ENCODE measurements around the gene ANO9.
A peak's percentile ranks its signal among the peaks of the same experiment; 100 is the strongest.

Gene ANO9

GRCh38 chr11:442611-443081, 835 bp upstream of the ANO9 start:
- H3K27me3 Mint-ChIP-seq (ENCODE audit: low read depth), result peaks cover 12% of the 10 kb centered on the region
- H3K27ac Mint-ChIP-seq, result no peak overlapping the region
- TF ChIP-seq, protein P1, sequence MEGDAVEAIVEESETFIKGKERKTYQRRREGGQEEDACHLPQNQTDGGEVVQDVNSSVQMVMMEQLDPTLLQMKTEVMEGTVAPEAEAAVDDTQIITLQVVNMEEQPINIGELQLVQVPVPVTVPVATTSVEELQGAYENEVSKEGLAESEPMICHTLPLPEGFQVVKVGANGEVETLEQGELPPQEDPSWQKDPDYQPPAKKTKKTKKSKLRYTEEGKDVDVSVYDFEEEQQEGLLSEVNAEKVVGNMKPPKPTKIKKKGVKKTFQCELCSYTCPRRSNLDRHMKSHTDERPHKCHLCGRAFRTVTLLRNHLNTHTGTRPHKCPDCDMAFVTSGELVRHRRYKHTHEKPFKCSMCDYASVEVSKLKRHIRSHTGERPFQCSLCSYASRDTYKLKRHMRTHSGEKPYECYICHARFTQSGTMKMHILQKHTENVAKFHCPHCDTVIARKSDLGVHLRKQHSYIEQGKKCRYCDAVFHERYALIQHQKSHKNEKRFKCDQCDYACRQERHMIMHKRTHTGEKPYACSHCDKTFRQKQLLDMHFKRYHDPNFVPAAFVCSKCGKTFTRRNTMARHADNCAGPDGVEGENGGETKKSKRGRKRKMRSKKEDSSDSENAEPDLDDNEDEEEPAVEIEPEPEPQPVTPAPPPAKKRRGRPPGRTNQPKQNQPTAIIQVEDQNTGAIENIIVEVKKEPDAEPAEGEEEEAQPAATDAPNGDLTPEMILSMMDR (IDR thresholded peaks at IDR 0.05; ENCODE audit: unreplicated experiment in 3 of 3), result no peak
- no peak overlapping the region for H3K4me3 Mint-ChIP-seq
- H3K9me3 Mint-ChIP-seq, result no peaks in the 10 kb centered on the region
- H3K4me1 Mint-ChIP-seq, result peaks cover 26% of the 10 kb centered on the region
- no peaks in the 10 kb centered on the region for H3K36me3 Mint-ChIP-seq (ENCODE audit: low read depth)

- peak overlapping the region in 2 of 3 experiments; percentile 47 to 66 for H3K4me3 Mint-ChIP-seq
Measured at GRCh38 chr11:441043-441417, 781 bp downstream of the ANO9 start.

DNA sequence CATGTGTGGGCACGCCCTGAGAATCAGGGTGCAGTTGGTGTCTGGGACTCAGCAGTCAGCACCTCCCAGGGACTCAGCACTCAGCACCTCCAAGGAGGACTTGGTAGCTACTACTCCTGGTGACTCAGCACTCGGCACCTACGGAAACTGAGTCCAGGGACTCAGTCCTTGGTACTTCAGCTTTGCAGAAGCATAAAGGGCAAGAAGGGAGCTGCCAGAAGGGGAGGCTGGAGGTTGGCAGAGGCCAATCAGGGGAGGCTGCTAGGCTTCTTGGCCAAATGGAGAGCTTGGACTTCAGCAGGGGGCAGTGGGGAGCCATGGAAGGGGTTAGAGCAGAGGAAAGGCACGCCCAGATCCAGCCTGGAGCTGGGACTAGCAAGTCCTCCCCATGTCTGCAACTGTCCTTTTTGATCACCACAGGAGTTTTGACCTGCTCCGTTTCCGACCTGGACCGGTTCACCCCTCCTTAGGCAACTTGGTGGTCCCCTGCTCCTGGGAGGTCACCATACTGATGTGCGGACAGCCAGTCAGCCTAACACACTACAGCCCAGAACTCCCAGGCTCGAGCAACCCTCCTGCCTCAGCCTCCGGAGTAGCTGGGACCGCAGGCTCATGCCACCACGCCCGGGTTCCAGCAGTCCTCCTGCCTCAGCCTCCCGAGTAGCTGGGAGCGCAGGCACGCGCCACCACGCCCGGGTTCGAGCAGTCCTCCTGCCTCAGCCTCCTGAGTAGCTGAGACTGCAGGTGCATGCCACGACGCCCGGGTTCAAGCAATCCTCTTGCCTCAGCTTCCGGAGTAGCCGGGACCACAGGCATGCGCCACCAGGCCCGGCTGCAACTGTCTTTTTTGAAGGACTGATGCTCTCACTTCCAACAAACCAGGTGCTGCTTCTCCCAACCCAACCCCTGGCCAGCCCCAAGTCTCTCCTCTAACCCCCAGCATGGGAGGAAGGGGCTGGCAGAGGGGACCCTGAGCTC, 1.5 kb downstream of the ANO9 start:
- Mint-ChIP-seq H3K4me3 (peak overlapping the region in 1 of 3 experiments; percentile 32), H3K36me3 (ENCODE audit: low read depth) (no peaks in the 10 kb centered on the region), H3K4me1 (peaks cover 13% of the 10 kb centered on the region), H3K27me3 (ENCODE audit: low read depth) (peaks cover 12% of the 10 kb centered on the region), H3K9me3 (peaks cover 6% of the 10 kb centered on the region), H3K27ac (peak overlapping the region in 1 of 3 experiments; percentile 70)
- TF ChIP-seq, protein P1 (IDR thresholded peaks at IDR 0.05; ENCODE audit: unreplicated experiment in 3 of 3), result no peak

More at GRCh38 chr11:441043-441417, 781 bp downstream of the ANO9 start:
- TF ChIP-seq, protein P1 (IDR thresholded peaks at IDR 0.05; ENCODE audit: unreplicated experiment in 3 of 3), result no peak
- H3K27ac Mint-ChIP-seq, result no peak overlapping the region
- no peaks in the 10 kb centered on the region for H3K36me3 Mint-ChIP-seq (ENCODE audit: low read depth)
- peaks cover 12% of the 10 kb centered on the region for H3K27me3 Mint-ChIP-seq (ENCODE audit: low read depth)
- H3K4me1 Mint-ChIP-seq, result peaks cover 19% of the 10 kb centered on the region
- peaks cover 6% of the 10 kb centered on the region for H3K9me3 Mint-ChIP-seq

- H3K4me3 Mint-ChIP-seq, result peak overlapping the region in 1 of 3 experiments; percentile 19
- peaks cover 6% of the 10 kb centered on the region for H3K9me3 Mint-ChIP-seq
- peaks cover 10% of the 10 kb centered on the region for H3K4me1 Mint-ChIP-seq
- H3K27ac Mint-ChIP-seq, result peak overlapping the region in 1 of 3 experiments; percentile 70
- no peaks in the 10 kb centered on the region for H3K36me3 Mint-ChIP-seq (ENCODE audit: low read depth)
- TF ChIP-seq, protein P1 (IDR thresholded peaks at IDR 0.05; ENCODE audit: unreplicated experiment in 3 of 3), result no peak
- H3K27me3 Mint-ChIP-seq (ENCODE audit: low read depth), result peaks cover 12% of the 10 kb centered on the region
Measured at GRCh38 chr11:439315-440064, 2.3 kb downstream of the ANO9 start.

GRCh38 chr11:438101-438844, 3.5 kb downstream of the ANO9 start:
- Mint-ChIP-seq H3K4me3 (no peak overlapping the region), H3K36me3 (ENCODE audit: low read depth) (no peaks in the 10 kb centered on the region)
- TF ChIP-seq, protein P1 (IDR thresholded peaks at IDR 0.05; ENCODE audit: unreplicated experiment in 3 of 3), result no peak

More at GRCh38 chr11:438101-438844, 3.5 kb downstream of the ANO9 start:
- Mint-ChIP-seq H3K9me3 (peaks cover 6% of the 10 kb centered on the region), H3K27ac (no peak overlapping the region), H3K27me3 (ENCODE audit: low read depth) (peaks cover 7% of the 10 kb centered on the region), H3K4me1 (no peaks in the 10 kb centered on the region)
